Skin of body (tissue), 2 donors: ENCODE data around the gene NARS2. TPM values are rescaled to one million over a fixed set of nuclear protein-coding genes. Genes with fewer than 3 reads are reported as not detected.
"Not testable (repeated sequence)": the region's sequence is repeated elsewhere in the genome, so short reads cannot be mapped to it uniquely, and the experiment has no call there.

Source experiments
- DNase-seq: peaks from one replicate; lab custom pipeline; 2025; lab: John Stamatoyannopoulos, UW
- total RNA-seq: library from RNA; depleted of rRNA; stranded (reverse); fragments of >200 nt; gene quantifications from one replicate; pipeline ENCODE4 v1.2.3, GENCODE V29; 2014

The NARS2 gene
- total RNA-seq, 1 donor from 2014 or later = 17.3 TPM

GRCh38 chr11:78493413-78493975 is 81.2 kb downstream of the NARS2 start:
- no peak for DNase-seq

- DNase-seq = no peak
Observed at GRCh38 chr11:78492973-78493372, 81.7 kb downstream of the NARS2 start.

DNA sequence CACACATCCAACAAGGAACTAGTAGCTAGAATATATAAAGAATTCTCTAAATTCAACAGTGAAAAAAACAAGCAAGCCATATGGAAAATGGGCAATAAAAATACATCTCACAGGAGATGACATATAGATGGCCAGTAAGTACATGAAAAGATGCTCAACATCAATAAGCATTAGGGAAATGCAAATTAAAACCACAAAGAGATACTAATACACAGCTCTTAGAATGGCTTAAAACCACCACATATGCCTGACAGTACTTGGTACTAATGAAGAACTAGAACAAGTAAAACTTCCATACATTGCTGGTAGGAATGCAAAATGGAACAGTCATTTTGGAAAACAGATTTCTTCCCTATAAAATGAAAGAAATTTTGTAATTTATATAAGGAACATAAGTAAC is 85.5 kb downstream of the NARS2 start:
- DNase-seq = no peak

GRCh38 chr11:78478536-78478935 is 96.1 kb downstream of the NARS2 start:
- no peak for DNase-seq

DNA sequence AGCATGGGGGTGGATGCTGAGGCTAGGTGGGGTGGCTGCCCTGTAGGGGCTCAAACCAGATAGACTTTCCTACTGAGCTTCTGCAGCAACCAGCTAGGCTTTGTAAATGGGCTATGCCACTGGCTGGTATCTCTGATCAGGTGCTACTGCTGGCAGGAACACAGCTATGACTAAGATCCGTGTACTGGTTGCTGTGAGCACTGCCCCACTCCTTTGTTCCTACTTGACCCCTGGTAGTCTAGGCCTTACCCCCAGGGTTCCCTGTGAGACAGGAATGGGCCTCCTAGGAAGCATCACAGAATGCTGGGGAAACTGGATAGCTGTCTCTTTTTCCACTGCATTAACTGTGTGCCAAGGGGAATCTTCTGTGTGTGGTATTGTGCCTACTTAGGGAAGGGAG is 98.6 kb downstream of the NARS2 start:
- DNase-seq = no peak

DNA sequence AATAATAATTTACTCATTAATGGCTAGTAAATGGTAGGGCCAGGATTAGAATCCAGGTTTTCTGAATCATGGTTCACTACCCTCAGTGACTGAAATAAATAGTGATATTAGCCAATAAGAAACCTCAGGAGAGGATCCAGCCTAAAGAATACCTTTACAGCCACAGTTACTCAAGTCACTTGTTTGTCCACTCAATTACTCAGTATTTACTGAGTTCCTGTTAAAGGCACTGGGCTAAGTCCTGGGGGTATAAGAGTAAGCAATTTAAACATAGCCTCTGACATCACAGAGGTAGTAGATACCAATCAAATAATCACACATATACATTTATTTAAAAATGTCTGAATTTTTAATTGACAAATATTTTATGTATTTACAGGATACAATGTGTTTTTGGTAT is 100.2 kb downstream of the NARS2 start:
- no peak for DNase-seq

DNA sequence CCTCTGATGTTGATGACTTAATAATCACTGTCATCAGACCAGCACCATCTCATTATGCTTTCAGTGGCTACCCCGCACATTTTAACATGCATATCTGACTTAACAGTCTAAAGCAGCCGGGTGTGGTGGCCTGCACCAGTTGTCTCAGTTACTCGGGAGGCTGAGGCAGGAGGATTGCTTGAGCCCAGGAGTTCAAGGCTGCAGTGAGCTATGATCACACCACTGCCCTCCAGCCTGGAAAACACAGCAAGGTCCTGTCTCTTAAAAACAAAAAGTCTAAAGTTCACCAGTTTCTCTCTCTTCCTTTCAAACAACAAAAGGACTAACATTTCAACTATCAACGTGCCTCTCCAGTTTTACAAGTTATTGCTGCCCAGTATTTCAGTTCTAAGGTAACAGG is 101.8 kb downstream of the NARS2 start:
- no peak for DNase-seq

- DNase-seq = no peak
Observed at GRCh38 chr11:78472382-78472781, 102.3 kb downstream of the NARS2 start.

- no peak for DNase-seq
Observed at GRCh38 chr11:78470861-78471442, 103.7 kb downstream of the NARS2 start.

- no peak for DNase-seq
Observed at GRCh38 chr11:78469896-78470295, 104.8 kb downstream of the NARS2 start.

DNA sequence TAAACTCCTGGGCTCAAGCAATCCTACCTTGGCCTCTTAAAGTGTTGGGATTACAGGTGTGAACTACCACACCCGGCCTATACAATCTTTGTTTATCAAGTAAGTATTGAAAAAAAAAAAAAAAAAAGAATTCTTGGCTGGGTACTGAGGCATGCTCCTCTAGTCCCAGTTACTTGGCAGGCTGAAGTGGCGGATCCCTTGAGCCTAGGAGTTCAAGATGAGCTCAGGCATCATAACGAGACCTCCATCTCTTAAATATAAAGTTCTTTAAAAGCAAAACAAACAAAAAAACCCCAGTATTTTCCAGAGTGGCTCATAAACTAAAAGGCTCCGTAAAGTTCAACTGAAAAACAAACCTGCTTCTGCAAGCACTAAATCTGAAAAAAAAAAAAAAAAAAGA is 106.7 kb downstream of the NARS2 start:
- DNase-seq = no peak

- DNase-seq = no peak
Observed at GRCh38 chr11:78467370-78467769, 107.3 kb downstream of the NARS2 start.

- no peak for DNase-seq
Observed at GRCh38 chr11:78465169-78465942, 109.3 kb downstream of the NARS2 start.

DNA sequence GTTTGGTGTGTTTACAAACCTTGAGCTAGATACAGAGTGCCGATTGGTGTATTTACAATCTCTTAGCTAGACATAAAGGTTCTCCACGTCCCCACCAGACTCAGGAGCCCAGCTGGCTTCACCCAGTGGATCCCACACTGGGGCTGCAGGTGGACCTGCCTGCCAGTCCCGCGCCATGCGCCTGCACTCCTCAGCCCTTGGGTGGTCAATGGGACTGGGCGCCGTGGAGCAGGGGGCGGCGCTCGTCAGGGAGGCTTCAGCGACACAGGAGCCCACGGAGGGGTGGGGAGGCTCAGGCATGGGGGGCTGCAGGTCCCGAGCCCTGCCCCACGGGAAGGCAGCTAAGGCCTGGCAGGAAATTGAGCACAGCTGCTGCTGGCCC is 109.9 kb downstream of the NARS2 start:
- DNase-seq = not testable (repeated sequence)

DNA sequence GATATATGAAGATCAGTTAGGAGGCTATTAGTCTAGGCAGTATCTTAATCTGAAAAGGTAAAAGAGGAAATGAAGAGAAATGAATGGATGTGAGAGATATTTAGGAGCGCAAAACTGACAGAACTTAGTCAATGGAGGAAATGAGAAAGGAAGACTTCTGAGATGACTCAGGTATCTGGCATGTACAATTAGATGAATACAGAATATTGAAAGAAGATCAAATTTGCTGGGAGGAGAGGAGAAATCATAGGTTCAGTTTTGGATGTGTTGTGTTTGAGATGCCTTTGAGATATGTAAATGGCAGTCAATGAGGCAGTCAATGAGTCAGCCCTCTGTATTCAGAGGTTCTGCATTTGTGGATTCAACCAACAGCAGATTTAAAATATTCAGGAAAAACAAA is 114.2 kb downstream of the NARS2 start:
- DNase-seq = no peak

DNA sequence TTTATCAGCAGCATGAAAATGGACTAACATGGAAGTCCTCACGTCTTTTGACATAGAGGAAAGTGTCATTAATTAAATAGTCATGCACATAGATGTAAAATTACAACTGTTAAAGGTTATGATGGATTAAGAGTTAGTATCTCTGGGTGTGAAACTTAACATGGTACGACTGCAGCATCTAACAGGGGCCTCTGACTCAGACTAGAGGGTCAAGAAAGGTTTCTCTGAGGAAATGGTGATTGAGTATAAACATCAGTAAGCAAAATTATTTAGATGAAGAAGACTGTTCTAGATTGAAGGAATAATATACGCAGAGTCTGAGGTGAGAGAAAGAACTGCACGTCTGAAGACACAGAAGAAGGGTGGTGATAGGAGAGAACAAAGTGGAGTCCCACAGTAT is 114.9 kb downstream of the NARS2 start:
- DNase-seq = no peak

DNA sequence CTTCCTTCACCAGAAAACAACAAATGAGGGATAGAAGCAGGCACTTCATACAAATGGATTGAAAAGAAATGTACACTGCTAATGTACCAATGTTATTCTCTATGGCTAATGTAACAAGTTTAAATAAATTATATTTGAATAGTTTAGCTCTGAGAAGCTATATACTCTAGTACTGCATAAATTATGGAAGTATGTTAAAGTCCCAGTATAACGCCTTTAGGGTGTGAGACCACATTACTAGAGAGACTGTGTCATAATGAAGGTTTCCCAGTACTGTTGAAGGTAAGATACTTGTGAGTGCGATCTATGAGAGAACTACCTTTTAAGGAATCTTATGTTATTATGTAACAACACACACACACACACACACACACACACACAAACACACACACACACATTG is 117.2 kb downstream of the NARS2 start:
- no peak for DNase-seq

DNA sequence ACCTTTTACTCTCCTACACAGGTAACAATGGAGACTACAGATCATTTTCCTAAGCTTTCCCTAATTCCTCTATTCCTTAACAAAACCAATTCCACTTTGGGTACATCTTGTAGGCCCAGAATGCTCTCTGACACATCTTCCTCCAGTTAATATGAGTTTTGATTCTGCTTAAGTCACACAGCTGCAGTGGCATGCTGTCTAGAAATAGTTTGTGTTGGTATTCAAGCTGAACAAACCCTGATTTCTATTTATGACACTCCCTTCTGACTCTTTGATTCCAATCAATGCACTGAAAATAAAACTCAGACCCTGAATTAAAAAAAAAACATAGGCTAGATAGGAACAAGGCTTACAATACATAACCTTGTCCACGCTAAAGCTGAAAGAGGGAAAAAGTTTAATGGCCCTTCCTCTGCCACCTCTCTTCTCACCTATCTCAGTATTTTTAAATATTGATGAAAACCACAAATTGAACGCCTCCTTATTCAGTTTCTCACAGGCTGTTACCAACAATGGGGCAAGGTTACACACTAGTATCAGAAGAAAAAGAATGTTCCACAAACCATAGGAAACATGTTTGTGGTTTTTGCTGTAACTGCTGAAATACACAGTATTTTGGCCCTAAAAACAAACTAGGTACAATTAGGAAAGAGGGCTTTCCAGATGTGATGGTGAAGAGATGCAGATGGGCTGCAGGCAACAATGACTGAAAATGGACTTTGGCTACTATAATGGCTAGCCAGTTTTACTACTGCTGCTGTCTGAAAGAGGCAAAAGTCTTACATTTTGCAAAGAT is 121.3 kb downstream of the NARS2 start:
- DNase-seq = no peak

DNA sequence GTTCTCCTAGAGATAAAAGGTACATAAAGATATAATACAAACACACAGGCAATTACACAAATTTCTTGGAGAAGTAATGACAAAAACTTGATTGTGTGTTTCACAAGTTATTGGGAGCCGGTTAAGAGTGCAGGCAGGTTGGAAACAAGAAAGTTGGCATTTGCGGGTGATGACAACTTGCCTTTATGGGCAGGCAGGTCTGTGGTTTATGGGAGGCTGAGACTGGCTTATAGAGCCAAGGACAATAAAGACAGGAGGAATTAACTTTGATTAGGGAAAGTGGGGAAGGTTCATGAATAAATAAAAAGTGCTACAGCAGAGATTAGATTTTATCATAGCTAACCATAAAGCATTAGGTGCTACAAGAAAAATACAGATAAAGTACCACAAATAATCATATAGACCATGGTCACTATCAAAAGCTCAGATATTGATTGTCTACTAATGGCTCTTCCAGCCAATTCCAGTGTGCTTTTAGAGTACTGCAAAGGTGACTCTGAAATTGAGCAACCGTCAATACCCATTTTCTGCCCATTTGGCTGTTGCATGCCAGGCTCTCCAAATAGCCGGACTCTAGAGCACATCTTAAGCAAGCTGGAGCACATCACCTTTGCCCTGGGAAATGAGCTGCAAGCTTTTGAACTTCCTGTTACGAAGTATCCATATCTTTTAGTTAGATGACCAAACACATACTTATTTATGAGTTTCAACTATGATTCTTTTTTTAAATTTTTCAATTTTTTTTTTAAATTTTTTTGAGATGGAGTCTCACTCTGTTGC is 123.1 kb downstream of the NARS2 start:
- DNase-seq = no peak

DNA sequence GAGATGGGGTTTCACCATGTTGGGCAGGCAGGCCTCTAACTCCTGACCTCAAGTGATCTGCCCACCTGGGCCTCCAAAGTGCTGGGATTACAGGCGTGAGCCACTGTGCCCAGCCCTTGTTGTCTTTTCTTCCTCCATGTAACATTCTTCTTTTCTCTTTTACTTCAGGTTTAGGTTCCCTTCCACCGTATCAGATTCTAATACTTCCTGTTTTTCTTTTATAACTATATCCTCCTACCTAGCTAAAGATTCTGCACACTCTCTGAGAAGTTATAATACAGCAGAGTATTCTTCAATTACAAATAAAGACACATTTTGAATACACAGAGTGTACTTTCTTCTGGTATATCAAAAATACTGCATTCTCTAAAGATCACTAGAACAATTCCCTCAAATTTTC is 123.8 kb downstream of the NARS2 start:
- DNase-seq = no peak

GRCh38 chr11:78449866-78450265 is 124.8 kb downstream of the NARS2 start:
- DNase-seq = no peak
